ENCODE data around the gene DDX51. TPM values are rescaled to one million over a fixed set of nuclear protein-coding genes. Genes with fewer than 3 reads are reported as not detected.

Gene DDX51
- total RNA-seq, 2 experiments from 2014 or later: 19.2 to 31.4 TPM

DNA sequence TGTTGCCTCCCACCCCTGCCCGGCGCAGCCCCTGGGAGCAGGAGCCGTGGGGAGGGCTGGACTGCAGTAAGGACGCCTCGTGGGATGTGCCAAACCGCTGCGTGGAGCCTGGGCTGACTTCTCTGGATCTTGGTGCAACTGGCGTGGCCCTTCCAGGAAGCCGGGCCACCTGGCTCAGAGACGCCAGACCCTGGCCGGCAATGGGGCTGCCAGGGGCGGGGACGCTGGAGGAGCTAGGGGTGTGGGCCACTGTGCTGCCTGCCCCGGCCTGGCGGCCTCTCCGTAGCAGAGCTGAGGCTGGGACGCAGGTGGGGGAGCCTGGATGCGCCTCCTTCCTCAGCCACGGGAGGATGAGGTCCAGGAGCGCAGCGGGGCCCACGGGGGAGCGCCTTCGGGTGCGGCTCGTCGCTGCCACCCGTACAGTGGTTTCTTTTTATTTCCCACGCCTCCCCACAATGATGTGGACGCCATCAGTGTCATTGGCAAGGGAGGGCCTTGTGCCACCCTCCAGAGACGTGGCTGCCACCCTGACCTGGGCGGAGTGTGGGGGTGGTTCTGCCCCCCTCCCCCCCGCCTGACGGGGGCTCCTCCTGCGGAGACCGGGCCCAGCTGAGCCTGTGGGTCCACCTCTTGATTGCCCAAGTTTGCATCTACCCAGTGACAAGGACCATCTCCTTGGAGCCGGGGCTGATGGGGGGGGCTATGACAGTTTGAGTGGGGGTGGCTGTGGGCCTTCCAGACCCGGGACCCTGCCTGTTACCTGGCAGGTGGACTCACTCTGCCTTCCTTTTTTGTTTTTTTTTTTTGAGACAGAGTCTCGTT is 11.3 kb downstream of the DDX51 start:
- peaks cover 18% of the 10 kb centered on the region for H3K36me3 Mint-ChIP-seq (ENCODE audit: low read depth)
- POLR2A ChIA-PET: no interaction called here
- ATAC-seq: no peak

DNA sequence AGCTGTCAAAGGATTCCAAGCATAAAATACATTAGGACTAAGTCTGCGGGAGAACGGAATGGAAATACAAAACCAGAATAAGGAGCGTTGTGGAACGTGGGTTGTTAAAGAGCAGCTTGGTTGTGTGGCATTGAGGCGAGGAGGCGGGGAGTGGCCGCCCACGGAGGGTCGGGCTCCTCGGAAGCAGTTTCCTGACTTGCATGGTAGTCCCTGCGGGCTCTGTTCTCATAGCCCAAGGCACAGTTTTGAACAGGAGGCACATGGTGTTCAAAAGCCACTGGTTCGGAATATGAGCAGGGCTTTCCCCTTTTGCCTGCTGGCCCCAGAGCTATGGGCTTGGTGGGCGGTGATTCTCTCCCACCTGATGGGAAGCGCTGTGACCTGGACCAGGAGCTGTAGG is 12.2 kb downstream of the DDX51 start:
- H3K36me3 Mint-ChIP-seq (ENCODE audit: low read depth): peaks cover 25% of the 10 kb centered on the region
- H3K27ac Mint-ChIP-seq: no peak overlapping the region
- DNase-seq (no peak), ATAC-seq (no peak)
- H3K27me3 Mint-ChIP-seq: no peaks in the 10 kb centered on the region
- H3K9me3 Mint-ChIP-seq (ENCODE audit: low read depth): peaks cover 6% of the 10 kb centered on the region
- POLR2A ChIA-PET: no interaction called here
- no peaks in the 10 kb centered on the region for H3K4me1 Mint-ChIP-seq
- CTCF ChIA-PET: no interaction called here
- H3K4me3 Mint-ChIP-seq: no peak overlapping the region
- intact Hi-C loops (cut with DNase I, micrococcal nuclease): no loop called here

More for the DNA sequence above, 11.3 kb downstream of the DDX51 start:
- CTCF ChIA-PET: no interaction called here
- Mint-ChIP-seq H3K27me3 (no peaks in the 10 kb centered on the region), H3K27ac (no peak overlapping the region), H3K4me1 (no peaks in the 10 kb centered on the region), H3K9me3 (ENCODE audit: low read depth) (peaks cover 5% of the 10 kb centered on the region), H3K4me3 (no peak overlapping the region)
- intact Hi-C loops (cut with DNase I, micrococcal nuclease): no loop called here
- DNase-seq: no peak

DNA sequence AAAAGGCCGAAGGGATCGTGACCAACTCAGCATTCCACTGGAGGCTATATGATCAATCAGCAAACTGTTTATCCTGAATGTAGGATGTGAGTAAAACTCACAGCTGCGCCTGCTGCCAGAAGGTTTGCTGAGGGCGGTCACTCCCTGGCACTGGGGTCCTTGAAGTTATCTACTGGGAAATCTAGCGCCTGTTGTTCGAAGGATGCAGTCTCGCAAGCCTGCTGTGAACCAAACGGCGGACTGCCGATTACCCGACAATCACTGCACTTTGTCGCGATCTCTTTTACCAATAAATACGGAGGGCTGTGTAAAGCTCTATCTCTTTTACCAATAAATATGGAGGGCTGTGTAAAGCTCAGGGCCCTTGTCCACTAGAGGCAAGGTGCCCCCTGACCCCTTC is 12.9 kb downstream of the DDX51 start:
- no peaks in the 10 kb centered on the region for H3K27me3 Mint-ChIP-seq
- peaks cover 30% of the 10 kb centered on the region for H3K36me3 Mint-ChIP-seq (ENCODE audit: low read depth)
- POLR2A ChIA-PET: no interaction called here
- H3K27ac Mint-ChIP-seq: no peak overlapping the region
- peaks cover 6% of the 10 kb centered on the region for H3K9me3 Mint-ChIP-seq (ENCODE audit: low read depth)
- no peaks in the 10 kb centered on the region for H3K4me1 Mint-ChIP-seq
- CTCF ChIA-PET: no interaction called here
- no peak overlapping the region for H3K4me3 Mint-ChIP-seq
- DNase-seq (no peak), ATAC-seq (no peak)
- intact Hi-C loops (cut with DNase I, micrococcal nuclease): no loop called here

DNA sequence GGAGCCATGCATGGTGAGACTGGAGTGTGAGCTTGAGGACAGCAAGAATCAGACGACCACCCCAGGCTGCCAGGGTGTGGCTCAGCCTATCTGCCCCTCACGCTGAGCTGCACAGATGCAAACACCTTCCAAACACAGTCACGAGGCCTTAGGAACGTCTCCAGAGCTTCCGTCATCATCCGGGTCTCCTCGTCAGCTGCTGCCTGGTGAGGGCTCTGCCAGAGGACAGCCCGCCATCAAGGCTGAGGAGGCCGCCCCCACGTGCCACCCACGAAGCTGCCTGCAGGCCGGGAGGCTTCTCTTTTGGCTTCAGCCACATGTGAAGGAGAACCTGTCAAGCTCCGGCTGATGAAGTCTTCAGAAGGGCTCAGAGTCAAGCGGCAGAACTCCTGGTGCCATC is 13.4 kb downstream of the DDX51 start:
- Mint-ChIP-seq H3K36me3 (ENCODE audit: low read depth) (peaks cover 33% of the 10 kb centered on the region), H3K27me3 (no peaks in the 10 kb centered on the region), H3K27ac (no peak overlapping the region), H3K9me3 (ENCODE audit: low read depth) (peaks cover 6% of the 10 kb centered on the region), H3K4me3 (no peak overlapping the region), H3K4me1 (no peaks in the 10 kb centered on the region)
- ChIA-PET POLR2A (no interaction called here), CTCF (no interaction called here)
- ATAC-seq: no peak
- intact Hi-C loops (cut with DNase I, micrococcal nuclease): no loop called here
- DNase-seq: no peak

DNA sequence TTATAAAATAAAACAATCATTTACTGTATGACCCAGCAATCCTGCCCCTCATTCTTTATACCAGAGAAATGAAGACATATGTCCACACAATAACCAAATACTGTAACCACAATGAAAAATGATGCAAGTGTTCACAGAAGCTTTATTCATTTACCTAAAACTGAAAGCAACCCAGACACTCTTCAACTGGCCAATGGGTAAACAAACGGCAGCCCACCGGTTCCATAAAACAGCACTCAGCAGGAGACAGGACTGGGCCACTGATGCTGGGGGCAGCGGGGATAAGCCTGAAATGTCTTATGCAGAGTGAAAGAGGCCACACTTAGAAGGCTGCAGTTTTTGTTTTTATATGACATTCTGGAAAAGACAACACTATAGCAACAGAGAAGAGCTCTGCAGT is 15.1 kb downstream of the DDX51 start:
- no peaks in the 10 kb centered on the region for H3K4me1 Mint-ChIP-seq
- peaks cover 44% of the 10 kb centered on the region for H3K36me3 Mint-ChIP-seq (ENCODE audit: low read depth)
- no peaks in the 10 kb centered on the region for H3K27me3 Mint-ChIP-seq
- no peak for ATAC-seq
- peaks cover 6% of the 10 kb centered on the region for H3K9me3 Mint-ChIP-seq (ENCODE audit: low read depth)
- POLR2A ChIA-PET: no interaction called here
- H3K27ac Mint-ChIP-seq: no peak overlapping the region
- no peak overlapping the region for H3K4me3 Mint-ChIP-seq
- DNase-seq: no peak
- CTCF ChIA-PET: interaction anchor here (0.8 kb wide), 1 partner anchor 31 kb away, joined by 3 read pairs; no protein-coding TSS in a partner anchor
- intact Hi-C loops (cut with DNase I, micrococcal nuclease): no loop called here

DNA sequence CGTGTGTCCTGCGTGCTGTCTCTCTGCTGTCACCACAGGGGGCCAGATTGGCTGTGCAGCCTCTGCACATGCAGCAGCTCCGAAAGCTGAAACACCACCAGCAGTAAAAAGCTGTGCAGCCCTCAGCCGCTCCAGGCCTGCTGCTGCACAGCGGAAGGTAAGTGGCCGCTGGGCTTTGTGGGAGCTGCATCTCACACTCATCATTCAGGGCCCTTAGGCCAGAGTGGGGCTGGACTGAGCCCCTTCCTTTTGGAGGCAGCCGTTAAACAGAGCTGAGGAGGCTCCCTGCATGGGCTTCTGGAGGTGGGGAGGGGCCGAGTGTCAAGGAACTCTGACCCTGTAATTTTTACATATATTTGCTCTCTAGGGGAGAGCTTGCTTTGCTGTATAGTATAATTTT is 17.1 kb downstream of the DDX51 start:
- Mint-ChIP-seq H3K9me3 (ENCODE audit: low read depth) (peaks cover 6% of the 10 kb centered on the region), H3K4me3 (no peak overlapping the region), H3K27me3 (no peaks in the 10 kb centered on the region), H3K27ac (no peak overlapping the region), H3K36me3 (ENCODE audit: low read depth) (peaks cover 47% of the 10 kb centered on the region), H3K4me1 (no peaks in the 10 kb centered on the region)
- ChIA-PET POLR2A (no interaction called here), CTCF (no interaction called here)
- DNase-seq (no peak), ATAC-seq (no peak)
- intact Hi-C loops (cut with DNase I, micrococcal nuclease): no loop called here

DNA sequence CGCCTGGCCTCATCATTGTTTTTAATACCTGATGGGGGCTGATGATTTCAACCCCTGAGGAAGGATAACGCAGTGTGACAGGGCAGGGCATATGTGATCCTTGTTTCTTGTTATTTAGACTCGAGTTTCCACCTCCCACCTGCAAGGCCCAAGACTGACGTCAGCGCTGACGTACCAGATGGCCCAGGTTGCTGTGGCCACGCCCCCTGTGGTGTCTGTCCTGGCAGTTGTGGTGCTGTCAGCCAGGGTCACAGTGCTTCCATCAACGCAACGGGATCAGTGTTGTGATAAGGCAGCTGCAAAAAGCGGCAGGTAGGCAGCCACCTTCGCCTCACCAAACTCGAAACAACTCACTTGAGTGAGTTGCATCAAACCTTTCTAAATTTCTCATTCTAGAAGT is 18.4 kb downstream of the DDX51 start:
- ATAC-seq (no peak), DNase-seq (no peak)
- Mint-ChIP-seq H3K9me3 (ENCODE audit: low read depth) (peaks cover 6% of the 10 kb centered on the region), H3K4me1 (no peaks in the 10 kb centered on the region), H3K36me3 (ENCODE audit: low read depth) (peaks cover 47% of the 10 kb centered on the region), H3K27me3 (no peaks in the 10 kb centered on the region), H3K4me3 (no peak overlapping the region), H3K27ac (no peak overlapping the region)
- intact Hi-C loops (cut with DNase I, micrococcal nuclease): no loop called here
- POLR2A ChIA-PET: no interaction called here
- CTCF ChIA-PET: interaction anchor here (1.3 kb wide), 1 partner anchor 11 kb away, joined by 3 read pairs; no protein-coding TSS in a partner anchor

DNA sequence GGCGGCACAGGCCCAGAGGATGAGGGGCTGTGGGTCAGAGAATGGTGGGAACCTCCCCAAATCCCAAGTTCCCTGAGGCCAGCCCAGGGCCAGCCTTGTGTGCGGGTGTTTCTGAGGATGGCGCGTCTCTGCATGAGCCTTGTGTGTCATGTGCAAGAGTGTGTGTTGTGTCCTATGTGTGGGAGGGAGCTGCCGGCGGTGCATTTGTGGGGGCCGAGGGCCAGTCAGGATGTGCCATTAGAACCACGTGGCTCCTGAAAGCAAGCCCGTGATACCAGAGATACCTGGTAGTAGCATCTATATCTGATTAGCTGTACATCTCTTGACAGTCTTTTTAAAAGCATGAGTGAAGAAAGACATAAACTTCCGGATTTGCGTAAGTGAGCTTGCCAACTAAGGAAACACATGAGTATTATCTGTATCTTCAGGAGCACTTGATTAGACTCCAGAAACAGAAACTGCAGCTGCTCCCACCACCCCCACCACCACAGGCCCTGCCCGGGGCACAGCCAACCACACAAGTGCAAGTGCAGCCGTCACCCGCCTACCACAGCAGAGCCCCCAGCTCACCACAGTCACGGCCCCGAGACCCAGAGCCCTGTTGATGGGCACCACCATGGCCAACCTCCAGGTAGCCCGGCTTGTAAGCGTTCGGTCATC is 19.2 kb downstream of the DDX51 start:
- DNase-seq (no peak), ATAC-seq (no peak)
- ChIA-PET CTCF (interaction anchor here (1.3 kb wide), 1 partner anchor 12 kb away, joined by 3 read pairs; no protein-coding TSS in a partner anchor), POLR2A (no interaction called here)
- Mint-ChIP-seq H3K27ac (no peak overlapping the region), H3K36me3 (ENCODE audit: low read depth) (peaks cover 47% of the 10 kb centered on the region), H3K4me3 (no peak overlapping the region), H3K27me3 (no peaks in the 10 kb centered on the region), H3K4me1 (no peaks in the 10 kb centered on the region), H3K9me3 (ENCODE audit: low read depth) (peaks cover 6% of the 10 kb centered on the region)
- intact Hi-C loops (cut with DNase I, micrococcal nuclease): no loop called here

DNA sequence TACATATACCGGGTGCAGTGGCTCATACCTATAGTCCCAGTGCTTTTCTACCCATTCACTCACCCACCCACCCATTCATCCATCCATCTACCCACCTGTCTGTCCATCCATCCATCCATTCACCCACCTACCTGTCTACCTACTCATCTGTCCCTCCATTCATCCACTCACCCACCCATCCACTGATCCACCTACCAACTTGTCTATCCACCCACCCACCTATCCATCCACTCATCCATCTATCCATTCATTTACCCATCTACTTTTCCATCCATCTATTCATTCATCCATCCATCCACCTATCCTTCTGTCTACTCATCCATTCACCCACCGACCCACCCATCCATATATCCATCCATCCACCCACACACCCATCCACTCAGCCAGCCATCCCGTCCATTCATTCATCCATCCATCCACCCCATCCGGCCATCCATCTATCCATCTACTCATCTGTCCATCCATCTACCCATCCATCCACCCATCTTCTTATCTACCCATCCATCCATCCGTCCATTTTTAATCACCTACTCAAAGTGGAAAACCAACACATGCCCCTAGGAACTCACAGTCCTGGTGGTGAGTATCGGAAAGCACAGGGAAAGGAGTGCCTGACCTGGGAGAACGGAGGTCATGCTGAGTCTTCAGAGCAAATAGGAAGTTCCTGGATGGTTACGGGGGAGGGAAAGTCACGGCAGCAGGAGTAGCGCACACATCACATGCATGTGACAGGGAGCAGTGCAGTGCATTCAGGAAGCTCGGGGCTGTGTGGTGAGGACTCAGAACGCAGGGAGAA is 20.0 kb downstream of the DDX51 start:
- Mint-ChIP-seq H3K4me1 (no peaks in the 10 kb centered on the region), H3K36me3 (ENCODE audit: low read depth) (peaks cover 44% of the 10 kb centered on the region), H3K27ac (no peak overlapping the region), H3K27me3 (no peaks in the 10 kb centered on the region), H3K4me3 (no peak overlapping the region), H3K9me3 (ENCODE audit: low read depth) (peaks cover 6% of the 10 kb centered on the region)
- DNase-seq: no peak
- no peak for ATAC-seq
- intact Hi-C loops (cut with DNase I, micrococcal nuclease): no loop called here
- CTCF ChIA-PET: no interaction called here
- POLR2A ChIA-PET: no interaction called here

DNA sequence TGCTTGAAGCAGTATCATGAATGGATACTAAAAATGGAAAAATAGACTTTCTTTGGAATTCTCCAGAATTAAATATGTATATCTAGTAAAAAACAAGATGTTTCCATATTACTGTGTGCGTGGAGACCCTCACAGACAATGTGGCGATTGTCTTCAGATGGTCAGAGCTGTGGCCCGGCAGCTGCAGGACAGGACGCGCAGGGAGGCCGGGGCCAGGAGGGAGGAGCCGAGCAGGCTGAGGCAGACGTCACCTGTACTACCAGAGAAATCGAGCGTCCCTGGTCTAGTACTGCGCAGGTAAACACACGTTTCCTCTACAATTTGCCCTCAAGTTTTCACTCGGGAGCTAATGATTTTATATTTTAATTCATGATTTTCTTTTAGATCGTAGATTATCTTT is 22.8 kb downstream of the DDX51 start:
- intact Hi-C loops (cut with DNase I, micrococcal nuclease): no loop called here
- no peak overlapping the region for H3K27ac Mint-ChIP-seq
- no peaks in the 10 kb centered on the region for H3K9me3 Mint-ChIP-seq (ENCODE audit: low read depth)
- H3K4me1 Mint-ChIP-seq: no peaks in the 10 kb centered on the region
- ChIA-PET CTCF (interaction anchor here (1.3 kb wide), 1 partner anchor 13 kb away, joined by 3 read pairs; no protein-coding TSS in a partner anchor), POLR2A (no interaction called here)
- no peaks in the 10 kb centered on the region for H3K27me3 Mint-ChIP-seq
- no peak for ATAC-seq
- no peak for DNase-seq
- H3K36me3 Mint-ChIP-seq (ENCODE audit: low read depth): peaks cover 19% of the 10 kb centered on the region
- no peak overlapping the region for H3K4me3 Mint-ChIP-seq

DNA sequence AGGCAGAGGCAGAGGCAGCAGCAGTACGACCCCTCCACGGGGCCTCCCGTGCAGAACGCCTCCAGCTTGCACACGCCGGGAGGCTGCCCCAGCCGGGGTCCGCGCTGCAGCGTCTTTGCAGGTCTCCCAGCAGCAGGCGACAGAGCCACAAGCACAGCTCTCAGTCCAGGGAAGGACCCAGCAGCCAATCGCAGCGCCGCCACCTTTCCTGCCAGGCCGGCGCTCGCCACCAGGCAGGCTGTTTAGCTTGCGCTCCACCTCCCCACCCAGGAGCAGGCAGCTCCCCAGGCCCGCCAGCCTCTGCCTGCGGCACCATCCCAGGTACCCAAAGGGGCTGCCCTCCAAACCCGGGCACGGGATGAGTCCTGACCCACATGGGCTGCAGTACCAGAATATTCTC is 25.2 kb downstream of the DDX51 start:
- Mint-ChIP-seq H3K27ac (no peak overlapping the region), H3K36me3 (ENCODE audit: low read depth) (peaks cover 9% of the 10 kb centered on the region), H3K4me1 (peaks cover 2% of the 10 kb centered on the region), H3K27me3 (no peaks in the 10 kb centered on the region), H3K4me3 (no peak overlapping the region), H3K9me3 (ENCODE audit: low read depth) (no peaks in the 10 kb centered on the region)
- intact Hi-C loops (cut with DNase I, micrococcal nuclease): no loop called here
- ChIA-PET CTCF (no interaction called here), POLR2A (no interaction called here)
- ATAC-seq (no peak), DNase-seq (no peak)

DNA sequence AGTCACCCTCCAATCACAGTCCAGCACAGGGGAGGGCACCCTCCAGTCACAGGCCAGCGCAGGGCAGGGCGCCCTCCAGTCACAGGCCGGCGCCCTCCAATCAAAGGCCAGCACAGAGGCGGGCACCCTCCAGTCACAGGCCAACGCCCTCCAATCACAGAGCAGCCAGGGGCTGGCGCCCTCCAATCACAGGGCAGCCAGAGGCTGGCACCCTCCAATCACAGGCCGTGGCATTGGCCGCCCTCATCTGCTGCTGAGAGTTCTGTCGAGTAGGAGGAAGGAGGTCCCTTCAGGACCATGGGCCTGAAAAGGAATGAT is 26.6 kb downstream of the DDX51 start:
- H3K36me3 Mint-ChIP-seq (ENCODE audit: low read depth): peaks cover 7% of the 10 kb centered on the region
- H3K27ac Mint-ChIP-seq: no peak overlapping the region
- no peaks in the 10 kb centered on the region for H3K27me3 Mint-ChIP-seq
- intact Hi-C loops (cut with DNase I, micrococcal nuclease): no loop called here
- no peaks in the 10 kb centered on the region for H3K9me3 Mint-ChIP-seq (ENCODE audit: low read depth)
- H3K4me3 Mint-ChIP-seq: no peak overlapping the region
- ChIA-PET POLR2A (no interaction called here), CTCF (no interaction called here)
- ATAC-seq (peak; percentile 68), DNase-seq (no peak)
- peaks cover 2% of the 10 kb centered on the region for H3K4me1 Mint-ChIP-seq

Data from activated CD4-positive, alpha-beta T cell treated with anti-CD3 and anti-CD28 coated beads for 36 hours (primary cell).